NCI-H82 treated with DMSO at 0.1 percent for 48 hours (cell line): ENCODE measurements around the gene SLC27A5.
A peak's percentile ranks its signal among the peaks of the same experiment; 100 is the strongest.
"Not testable (repeated sequence)": the region's sequence is repeated elsewhere in the genome, so short reads cannot be mapped to it uniquely, and the experiment has no call there.

Experiments
- DNase-seq: peaks from one replicate; lab custom pipeline; 2025; ENCODE audit not compliant: unreplicated experiment; lab: John Stamatoyannopoulos, UW

SLC27A5 gene

DNA sequence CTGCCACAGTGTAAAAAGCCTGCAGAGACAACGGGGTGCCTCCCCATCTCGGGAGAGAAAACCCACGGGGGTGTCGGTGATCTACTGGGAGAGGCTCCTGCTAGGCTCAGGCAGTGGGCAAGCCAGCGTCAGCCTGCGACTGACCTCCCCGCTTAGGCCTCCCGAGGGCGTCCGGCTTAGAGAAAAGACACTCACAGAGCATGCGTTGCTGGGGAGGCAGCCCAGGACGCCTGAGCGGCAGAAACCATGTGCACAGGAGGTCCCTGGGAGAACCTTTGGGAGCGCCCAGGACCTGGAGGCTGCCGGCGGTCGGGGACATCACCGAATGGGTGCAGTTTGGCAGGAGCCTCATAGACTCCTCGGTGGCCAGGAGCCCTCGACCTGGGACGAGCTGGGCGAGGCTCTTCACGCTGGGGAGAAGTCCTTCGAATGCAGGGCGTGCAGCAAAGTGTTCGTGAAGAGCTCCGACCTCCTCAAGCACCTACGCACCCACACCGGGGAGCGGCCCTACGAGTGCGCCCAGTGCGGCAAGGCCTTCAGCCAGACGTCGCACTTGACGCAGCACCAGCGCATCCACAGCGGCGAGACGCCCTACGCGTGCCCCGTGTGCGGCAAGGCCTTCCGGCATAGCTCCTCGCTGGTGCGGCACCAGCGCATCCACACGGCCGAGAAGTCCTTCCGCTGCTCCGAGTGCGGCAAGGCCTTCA lies 40.8 kb downstream of the SLC27A5 start:
- not testable (repeated sequence) for DNase-seq

DNA sequence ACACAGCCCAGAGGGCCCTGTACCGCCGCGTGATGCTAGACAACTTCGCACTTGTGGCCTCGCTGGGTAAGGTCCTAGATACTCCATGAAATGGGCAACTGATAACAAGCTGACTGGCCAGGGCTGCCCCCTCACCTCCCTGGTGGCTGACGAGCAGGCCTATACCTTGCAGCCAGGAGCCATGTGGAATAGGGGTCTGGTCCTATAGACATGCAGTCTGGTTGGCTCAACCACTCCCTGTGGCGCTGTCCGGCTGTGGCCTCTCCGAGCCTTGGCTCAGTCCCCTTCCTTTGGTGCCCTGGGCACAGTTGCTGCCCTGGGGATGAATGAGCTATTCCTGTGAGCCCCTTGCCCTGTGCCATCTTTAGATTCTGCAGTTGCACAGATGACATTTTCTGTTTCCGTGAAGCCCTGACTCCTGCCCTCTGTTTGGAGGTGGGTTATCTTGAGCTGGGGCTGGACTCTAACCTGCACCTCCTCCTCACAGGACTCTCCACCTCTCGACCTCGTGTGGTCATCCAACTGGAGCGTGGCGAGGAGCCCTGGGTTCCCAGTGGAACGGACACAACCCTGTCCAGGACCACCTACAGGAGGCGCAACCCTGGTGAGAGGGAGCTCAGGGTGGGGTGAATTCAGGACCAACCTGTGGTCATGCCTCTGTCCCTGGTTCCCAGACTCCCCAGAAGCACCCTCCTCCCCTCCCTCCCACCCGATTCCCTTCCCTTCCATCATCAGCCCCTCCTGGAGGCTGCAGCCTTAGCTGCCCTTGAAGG lies 42.4 kb downstream of the SLC27A5 start:
- no peak for DNase-seq

DNA sequence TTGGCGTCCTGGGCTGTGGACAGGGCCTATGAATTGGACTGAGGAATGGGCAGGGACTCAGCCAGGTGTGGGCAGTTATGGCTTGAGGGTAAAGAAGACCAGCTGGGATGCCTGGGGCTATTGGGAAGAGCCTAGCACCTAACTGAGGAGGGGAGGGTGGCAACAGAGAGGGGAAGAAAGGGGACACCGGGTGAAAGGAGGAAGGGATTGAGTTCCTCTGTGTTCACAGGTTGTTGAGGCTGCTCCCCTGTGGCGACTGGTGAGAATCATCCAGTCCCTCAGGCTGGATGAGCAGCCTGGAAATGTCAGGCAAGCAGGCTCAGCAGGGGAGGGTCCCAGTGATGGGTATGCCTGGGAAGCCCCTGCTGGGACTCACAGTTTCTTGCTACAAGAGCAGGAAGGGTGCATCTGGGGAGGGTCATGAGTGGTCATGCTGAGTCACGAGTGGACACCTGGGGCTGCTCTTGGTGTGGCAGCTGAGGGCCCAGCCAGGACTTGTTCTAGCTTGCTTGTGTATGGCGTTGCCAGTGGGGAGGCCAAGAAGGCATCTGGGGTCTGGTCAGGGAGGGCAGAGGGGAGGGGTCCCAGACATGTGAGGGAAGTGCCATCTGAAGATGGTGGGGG lies 43.5 kb downstream of the SLC27A5 start:
- no peak for DNase-seq

DNA sequence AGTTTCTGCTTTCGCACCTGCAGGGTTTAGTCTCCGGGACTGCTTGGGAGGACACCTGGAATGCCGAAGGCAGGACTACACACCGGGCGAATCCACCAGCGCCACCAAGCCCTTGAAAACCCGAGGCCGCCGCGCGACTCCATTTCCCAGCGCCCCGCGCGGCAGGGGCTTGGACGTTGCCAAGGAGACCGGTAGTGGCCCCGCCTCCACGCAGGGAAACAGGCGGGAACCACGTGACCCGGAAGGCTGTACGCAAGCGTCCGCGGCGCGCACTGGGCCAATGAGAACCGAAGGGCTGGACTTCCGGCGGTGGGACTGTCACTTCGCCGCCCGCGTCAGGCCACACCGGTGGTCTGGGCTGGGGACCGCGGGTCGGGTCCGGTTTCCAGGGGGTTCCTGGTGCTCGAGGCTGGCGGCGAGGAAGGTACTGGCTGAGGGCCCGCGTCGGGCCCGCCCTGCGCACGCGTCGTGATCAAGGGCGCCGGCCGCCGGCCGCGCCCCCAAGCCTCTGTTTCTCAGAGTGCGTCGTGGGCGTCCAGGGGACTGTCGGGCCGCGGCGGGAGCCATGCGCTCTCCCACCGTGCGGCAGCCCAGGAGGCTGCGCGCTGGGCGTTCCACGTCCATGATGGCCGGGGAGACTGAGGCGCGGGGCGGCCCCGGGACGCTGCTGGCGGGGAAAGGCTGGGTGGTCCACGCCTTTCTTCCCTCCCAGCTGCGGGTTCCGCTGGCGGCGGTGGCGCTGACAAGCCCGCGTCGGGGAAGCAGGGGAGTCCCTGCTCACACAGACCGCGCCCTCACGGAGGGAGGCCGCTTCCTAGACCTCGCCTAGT lies 44.8 kb downstream of the SLC27A5 start, which contains the start of gene ZNF324:
Gene ZNF324 (plus strand): TSS at position 321 of the 830 bp plus-strand sequence. CDS start 2,106 bp downstream, outside the sequence.
- DNase-seq: peak; percentile 93

DNA sequence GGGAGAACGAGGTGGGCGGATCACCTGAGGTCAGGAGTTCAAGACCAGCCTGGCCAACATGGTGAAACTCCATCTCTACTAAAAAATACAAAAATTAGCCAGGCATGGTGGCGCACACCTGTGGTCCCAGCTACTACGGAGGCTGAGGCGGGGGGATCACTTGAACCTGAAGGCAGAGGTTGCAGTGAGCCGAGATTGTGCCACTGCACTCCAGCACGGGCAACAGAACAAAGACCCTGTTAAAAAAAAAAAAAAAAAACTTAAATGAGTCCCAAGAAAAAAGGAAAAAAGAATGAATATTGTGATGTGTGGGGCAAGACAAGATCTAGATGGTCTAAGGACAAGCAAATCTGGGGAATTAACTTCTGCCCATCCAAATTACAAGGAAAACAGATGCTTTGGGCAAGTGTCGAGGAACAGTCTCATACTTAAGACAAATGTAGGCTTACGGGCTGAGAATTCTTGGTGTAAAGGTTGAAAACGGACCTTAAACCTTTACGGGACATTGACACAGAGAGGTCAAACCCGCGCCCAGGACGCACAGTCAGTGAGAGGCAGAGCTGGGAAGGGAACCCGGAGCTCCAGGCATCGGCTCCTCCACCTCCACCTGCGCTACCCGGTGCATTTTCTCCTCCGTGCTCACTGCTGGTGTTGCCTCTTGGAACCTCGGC lies 45.6 kb downstream of the SLC27A5 start:
- no peak for DNase-seq

DNA sequence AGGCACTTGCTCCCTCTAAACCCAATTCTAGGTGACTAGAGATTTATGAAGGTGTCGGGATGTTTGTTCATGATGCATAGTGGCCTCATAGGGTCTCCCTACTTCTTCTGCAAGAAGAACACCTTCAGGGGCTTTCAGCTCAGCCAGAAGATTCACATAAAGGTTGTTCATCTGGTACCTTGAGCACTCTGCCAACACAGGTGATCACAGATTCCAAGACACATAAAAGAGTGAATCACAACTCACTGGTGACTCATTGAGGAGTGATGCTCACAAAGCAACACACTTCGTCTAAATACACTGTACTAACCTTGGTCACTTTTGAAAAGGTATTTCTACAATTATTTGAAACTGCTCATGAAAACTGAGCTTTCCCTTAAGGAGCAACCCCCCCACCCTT lies 51.8 kb downstream of the SLC27A5 start:
- no peak for DNase-seq

DNA sequence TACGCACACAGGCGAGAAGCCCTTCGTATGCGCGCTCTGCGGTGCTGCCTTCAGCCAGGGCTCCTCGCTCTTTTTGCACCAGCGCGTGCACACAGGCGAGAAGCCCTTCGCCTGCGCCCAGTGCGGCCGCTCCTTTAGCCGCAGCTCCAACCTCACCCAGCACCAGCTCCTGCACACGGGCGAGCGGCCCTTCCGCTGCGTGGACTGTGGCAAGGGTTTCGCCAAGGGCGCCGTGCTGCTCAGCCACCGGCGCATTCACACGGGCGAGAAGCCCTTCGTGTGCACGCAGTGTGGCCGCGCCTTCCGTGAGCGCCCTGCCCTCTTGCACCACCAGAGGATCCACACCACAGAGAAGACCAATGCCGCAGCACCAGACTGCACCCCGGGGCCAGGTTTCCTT lies 55.7 kb downstream of the SLC27A5 start:
- DNase-seq: no peak

DNA sequence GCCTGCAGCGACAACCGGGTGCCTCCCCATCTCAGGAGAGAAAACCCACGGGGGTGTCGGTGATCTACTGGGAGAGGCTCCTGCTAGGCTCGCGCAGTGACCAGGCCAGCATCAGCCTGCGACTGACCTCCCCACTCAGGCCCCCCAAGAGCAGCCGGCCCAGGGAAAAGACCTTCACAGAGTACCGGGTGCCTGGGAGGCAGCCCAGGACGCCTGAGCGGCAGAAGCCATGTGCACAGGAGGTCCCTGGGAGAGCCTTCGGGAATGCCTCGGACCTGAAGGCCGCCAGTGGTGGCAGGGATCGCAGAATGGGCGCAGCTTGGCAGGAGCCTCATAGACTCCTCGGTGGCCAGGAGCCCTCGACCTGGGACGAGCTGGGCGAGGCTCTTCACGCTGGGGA lies 56.5 kb downstream of the SLC27A5 start:
- no peak for DNase-seq

DNA sequence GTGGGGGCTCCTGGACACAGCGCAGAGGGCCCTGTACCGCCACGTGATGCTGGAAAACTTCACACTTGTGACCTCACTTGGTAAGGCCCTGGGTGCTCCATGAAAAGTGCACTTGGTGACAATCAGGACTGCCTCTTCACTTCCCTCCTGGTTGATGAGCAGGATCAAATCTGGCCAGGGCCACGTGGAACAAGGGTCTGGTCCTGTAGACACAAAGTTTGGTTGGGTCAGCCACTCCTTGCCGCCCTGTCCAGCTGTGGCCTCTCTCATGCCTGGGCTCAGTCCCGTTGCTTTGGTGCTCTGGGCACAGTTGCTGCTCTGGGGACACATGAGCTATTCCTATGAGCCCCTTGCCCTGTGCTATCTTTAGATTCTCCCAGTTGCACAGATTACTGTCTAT lies 58.0 kb downstream of the SLC27A5 start:
- no peak for DNase-seq

DNA sequence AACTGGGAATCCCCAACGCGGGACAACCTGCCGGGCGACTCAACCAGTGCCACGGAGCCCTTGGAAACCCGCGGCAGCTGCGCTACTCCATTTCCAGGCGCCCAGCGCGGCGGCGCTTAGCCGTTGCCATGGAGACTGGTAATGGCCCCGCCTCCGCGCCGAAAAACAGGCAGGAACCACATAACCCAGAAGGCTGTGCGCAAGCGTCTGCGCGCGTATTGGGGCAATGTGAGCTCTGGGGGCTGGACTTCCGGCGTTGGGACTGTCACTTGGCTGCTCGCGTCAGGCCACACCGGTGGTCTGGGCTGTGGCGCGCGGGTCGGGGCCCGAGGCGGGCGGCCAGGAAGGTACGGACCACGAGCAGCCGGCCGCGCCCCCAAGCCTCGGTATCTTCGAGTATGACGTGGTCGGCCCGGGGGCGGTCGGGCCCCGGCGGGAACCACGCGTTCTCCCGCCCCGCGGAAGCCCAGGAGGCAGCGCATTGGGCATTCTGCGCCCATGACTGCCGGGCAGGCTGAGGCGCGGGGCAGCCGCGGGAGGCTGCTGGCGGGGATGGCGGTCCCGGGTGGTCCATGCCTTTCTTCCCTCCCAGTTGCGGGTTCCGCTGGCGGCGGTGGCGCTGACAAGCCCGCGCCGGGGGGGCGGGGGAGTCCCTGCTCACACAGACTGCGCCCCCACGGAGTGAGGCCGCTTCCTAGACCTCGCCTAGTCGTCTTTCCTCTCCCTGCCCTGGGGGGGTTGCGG lies 60.3 kb downstream of the SLC27A5 start, which contains the start of gene ZNF324B:
Gene ZNF324B (plus strand): TSS at position 265 of the 744 bp plus-strand sequence. CDS start 2,080 bp downstream, outside the sequence.
- DNase-seq: peak; percentile 93

DNA sequence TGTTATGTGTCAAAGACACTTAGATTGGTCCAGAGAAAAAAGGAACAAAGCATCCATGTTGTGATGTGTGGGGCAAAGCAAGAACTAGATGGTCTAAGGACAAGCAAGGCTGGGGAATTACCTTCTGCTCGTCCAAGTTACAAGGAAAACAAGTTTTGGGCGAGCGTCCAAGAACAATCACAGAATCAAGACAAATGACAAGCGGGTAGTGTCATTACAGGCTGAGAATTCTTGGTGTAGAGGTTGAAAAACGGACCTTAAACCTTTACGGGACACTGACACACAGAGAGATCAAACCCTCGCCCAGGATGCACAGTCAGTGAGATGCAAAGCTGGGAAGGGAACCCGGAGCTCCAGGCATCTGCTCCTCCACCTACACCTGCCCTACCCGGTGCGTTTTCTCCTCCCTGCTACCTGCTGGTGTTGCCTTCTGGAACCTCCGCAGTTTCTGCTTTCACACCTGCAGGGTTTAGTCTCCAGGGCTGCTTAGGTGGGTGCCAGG lies 60.9 kb downstream of the SLC27A5 start:
- no peak for DNase-seq

DNA sequence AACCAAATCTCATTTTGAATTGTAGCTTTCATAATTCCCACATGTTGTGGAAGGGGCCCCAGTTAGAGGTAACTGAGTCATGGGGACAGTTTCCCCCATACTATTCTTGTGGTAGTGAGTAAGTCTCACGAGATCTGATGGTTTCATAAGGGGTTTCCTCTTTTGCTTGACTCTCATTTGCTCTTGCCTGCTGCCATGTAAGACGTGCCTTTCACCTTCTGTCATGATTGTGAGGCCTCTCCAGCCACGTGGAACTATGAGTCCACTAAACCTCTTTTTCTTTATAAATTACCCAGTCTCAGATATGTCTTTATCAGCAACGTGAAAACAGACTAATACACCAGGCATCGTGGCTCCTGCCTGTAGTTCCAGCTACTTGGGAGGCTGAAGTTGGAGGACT lies 61.8 kb downstream of the SLC27A5 start:
- not testable (repeated sequence) for DNase-seq

DNA sequence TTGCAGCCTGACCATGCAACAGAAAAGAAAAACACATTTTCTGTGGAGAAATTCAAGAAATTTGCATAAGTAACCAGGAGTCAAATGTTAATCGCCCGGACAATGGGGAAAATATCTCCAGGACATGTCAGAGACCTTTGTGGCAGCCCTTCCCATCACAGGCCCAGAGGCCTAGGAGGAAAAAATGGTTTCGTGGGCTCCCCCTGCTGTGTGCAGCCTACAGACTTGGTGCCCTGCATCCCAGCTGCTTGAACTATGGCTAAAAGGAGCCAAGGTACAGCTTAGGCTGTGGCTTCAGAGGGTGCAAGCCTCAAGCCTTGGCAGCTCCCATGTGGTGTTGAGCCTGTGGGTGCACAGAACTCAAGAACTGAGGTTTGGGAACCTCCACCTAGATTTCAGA lies 62.9 kb downstream of the SLC27A5 start:
- not testable (repeated sequence) for DNase-seq
